Panc1 (cell line): ENCODE data around the gene ALLC. TPM values are rescaled to one million over a fixed set of nuclear protein-coding genes. Genes with fewer than 3 reads are reported as not detected.

Experiments
- ATAC-seq: fragments of 200-7000 bp; cut with Tn5 transposase; 2 replicates; pipeline ENCODE4 v1.9.1; 2020; ENCODE audit warnings: mild to moderate bottlenecking, moderate library complexity
- BruUV-seq: library from RNA; stranded (reverse); fragments of 400-500 nt; replicated peaks from 2 replicates; lab custom pipeline; 2021; lab: Mats Ljungman, UMichigan
- CTCF ChIA-PET: fragments of 300-600 bp; sonication (Branson Sonifier 250); formaldehyde crosslinking; loops from one replicate; lab custom pipeline; 2022; ENCODE audit warnings: antibody characterized with exemption; lab: Charles Lee
- POLR2A ChIA-PET: fragments of 300-600 bp; sonication (Branson Sonifier 250); formaldehyde crosslinking; loops from one replicate; lab custom pipeline; 2022; ENCODE audit warnings: antibody characterized with exemption; lab: Charles Lee
- DNase-seq: peaks from one replicate; pipeline ENCODE4 v3.0.0-alpha.2; 2010; ENCODE audit warnings: low read depth, low spot score
- H3K27ac ChIP-seq: 2 replicates; pipeline ENCODE4 v1.5.1; 2011; ENCODE audit warnings: mild to moderate bottlenecking, low read length, inconsistent platforms
- H3K27me3 ChIP-seq: fragments of 200-500 bp; sonication (Bioruptor generic); 2 replicates; pipeline ENCODE4 v1.6.0; 2014; ENCODE audit warnings: low read length, inconsistent platforms; ENCODE audit not compliant: control insufficient read depth, insufficient read depth
- H3K36me3 ChIP-seq: fragments of 200-500 bp; sonication (Bioruptor generic); 2 replicates; pipeline ENCODE4 v1.5.1; 2014; ENCODE audit warnings: inconsistent platforms, mild to moderate bottlenecking, low read length, moderate library complexity; ENCODE audit not compliant: control insufficient read depth, insufficient read depth
- H3K4me1 ChIP-seq: 2 replicates; pipeline ENCODE4 v1.5.1; 2011; ENCODE audit warnings: inconsistent platforms, mild to moderate bottlenecking, low read length, moderate library complexity; ENCODE audit not compliant: control insufficient read depth, insufficient read depth
- H3K4me3 ChIP-seq, 2 experiments: 2 replicates each; pipeline ENCODE4 v1.5.1; 2011 to 2012; ENCODE audit warnings: low read depth in 2 of 2, low read length in 2 of 2, mild to moderate bottlenecking in 2 of 2, inconsistent platforms in 1 of 2, moderate library complexity in 1 of 2
- H3K9me3 ChIP-seq: fragments of 200-500 bp; sonication (Bioruptor generic); 2 replicates; pipeline ENCODE4 v1.5.1; 2014; ENCODE audit warnings: low read depth, mild to moderate bottlenecking, inconsistent platforms, low read length, moderate library complexity; ENCODE audit not compliant: control insufficient read depth, insufficient read depth
- POLR2AphosphoS5 ChIP-seq: IDR thresholded peaks from 2 replicates; pipeline ENCODE4 v1.6.1; 2012; ENCODE audit warnings: mild to moderate bottlenecking, low read depth, low read length, moderate library complexity
- SIN3A ChIP-seq: IDR thresholded peaks from 2 replicates; pipeline ENCODE4 v1.6.1; 2012; ENCODE audit warnings: low read depth, mild to moderate bottlenecking, low read length, moderate library complexity, borderline replicate concordance; ENCODE audit not compliant: insufficient read depth
- TCF7L2 ChIP-seq: IDR thresholded peaks from 2 replicates; pipeline ENCODE4 v1.6.1; 2011; ENCODE audit warnings: mild to moderate bottlenecking, low read depth, low read length, inconsistent platforms
- in situ Hi-C: cut with HindIII; loops from 2 replicates; pipeline ENCODE4 v1.10.0; 2016; ENCODE audit warnings: low sequenced_read_pairs, low pct_unique_long_range_greater_than_20kb
- intact Hi-C: fragments of 100-400 bp; cut with micrococcal nuclease; formaldehyde crosslinking; loops from one replicate; pipeline ENCODE4 v1.10.0; 2022; ENCODE audit not compliant: unreplicated experiment
- total RNA-seq: library from RNA; stranded (reverse); gene quantifications from one replicate; pipeline ENCODE4 v1.2.1, GENCODE V29; 2021; ENCODE audit not compliant: unreplicated experiment
- TF ChIP-seq, protein P1 (sequence below): fragments of 450-650 bp; IDR thresholded peaks from 2 replicates; pipeline ENCODE4 v1.5.1; 2017; ENCODE audit warnings: mild to moderate bottlenecking
- TF ChIP-seq, protein P2 (sequence below), 2 experiments: IDR thresholded peaks; 2 replicates each; pipeline ENCODE4 v1.6.1; 2011 to 2012; ENCODE audit warnings: low read depth in 2 of 2, control low read depth in 1 of 2, low read length in 1 of 2, mild to moderate bottlenecking in 1 of 2, moderate library complexity in 1 of 2; ENCODE audit not compliant: insufficient read depth in 1 of 2

The ALLC gene
- total RNA-seq, 1 experiment from 2014 or later = not detected

DNA sequence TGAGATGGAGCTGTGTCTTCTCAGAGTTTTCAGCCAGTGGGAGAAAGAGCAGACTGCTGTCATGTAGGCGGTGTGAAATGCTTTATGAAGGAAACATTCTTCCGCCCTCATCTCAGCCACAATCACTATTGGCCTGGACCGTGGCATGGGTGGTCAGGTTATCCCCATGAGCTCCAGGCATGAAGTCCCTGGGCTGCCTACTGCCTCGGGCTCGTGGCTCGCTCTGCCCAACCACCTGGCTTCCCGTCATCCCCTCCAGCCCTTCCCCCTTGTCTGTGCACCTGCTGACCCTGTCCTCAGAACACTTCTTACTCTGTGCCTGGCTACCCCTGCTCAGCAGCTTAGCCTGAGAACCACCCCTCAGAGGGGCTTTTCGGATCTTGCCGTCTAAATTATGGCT lies 47.6 kb upstream of the ALLC start:
- H3K4me3 ChIP-seq = no peak overlapping the region
- H3K27me3 ChIP-seq = no peaks in the 10 kb centered on the region
- POLR2A ChIA-PET = no interaction called here
- in situ Hi-C loops (no loop called here), intact Hi-C loops (no loop called here)
- CTCF ChIA-PET = no interaction called here
- H3K9me3 ChIP-seq = no peaks in the 10 kb centered on the region; the same call in 1 of the 2 replicates
- H3K27ac ChIP-seq = no peak overlapping the region
- H3K36me3 ChIP-seq = no peaks in the 10 kb centered on the region
- TF ChIP-seq, protein P1, sequence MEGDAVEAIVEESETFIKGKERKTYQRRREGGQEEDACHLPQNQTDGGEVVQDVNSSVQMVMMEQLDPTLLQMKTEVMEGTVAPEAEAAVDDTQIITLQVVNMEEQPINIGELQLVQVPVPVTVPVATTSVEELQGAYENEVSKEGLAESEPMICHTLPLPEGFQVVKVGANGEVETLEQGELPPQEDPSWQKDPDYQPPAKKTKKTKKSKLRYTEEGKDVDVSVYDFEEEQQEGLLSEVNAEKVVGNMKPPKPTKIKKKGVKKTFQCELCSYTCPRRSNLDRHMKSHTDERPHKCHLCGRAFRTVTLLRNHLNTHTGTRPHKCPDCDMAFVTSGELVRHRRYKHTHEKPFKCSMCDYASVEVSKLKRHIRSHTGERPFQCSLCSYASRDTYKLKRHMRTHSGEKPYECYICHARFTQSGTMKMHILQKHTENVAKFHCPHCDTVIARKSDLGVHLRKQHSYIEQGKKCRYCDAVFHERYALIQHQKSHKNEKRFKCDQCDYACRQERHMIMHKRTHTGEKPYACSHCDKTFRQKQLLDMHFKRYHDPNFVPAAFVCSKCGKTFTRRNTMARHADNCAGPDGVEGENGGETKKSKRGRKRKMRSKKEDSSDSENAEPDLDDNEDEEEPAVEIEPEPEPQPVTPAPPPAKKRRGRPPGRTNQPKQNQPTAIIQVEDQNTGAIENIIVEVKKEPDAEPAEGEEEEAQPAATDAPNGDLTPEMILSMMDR = no peak
- TF ChIP-seq, protein P2, sequence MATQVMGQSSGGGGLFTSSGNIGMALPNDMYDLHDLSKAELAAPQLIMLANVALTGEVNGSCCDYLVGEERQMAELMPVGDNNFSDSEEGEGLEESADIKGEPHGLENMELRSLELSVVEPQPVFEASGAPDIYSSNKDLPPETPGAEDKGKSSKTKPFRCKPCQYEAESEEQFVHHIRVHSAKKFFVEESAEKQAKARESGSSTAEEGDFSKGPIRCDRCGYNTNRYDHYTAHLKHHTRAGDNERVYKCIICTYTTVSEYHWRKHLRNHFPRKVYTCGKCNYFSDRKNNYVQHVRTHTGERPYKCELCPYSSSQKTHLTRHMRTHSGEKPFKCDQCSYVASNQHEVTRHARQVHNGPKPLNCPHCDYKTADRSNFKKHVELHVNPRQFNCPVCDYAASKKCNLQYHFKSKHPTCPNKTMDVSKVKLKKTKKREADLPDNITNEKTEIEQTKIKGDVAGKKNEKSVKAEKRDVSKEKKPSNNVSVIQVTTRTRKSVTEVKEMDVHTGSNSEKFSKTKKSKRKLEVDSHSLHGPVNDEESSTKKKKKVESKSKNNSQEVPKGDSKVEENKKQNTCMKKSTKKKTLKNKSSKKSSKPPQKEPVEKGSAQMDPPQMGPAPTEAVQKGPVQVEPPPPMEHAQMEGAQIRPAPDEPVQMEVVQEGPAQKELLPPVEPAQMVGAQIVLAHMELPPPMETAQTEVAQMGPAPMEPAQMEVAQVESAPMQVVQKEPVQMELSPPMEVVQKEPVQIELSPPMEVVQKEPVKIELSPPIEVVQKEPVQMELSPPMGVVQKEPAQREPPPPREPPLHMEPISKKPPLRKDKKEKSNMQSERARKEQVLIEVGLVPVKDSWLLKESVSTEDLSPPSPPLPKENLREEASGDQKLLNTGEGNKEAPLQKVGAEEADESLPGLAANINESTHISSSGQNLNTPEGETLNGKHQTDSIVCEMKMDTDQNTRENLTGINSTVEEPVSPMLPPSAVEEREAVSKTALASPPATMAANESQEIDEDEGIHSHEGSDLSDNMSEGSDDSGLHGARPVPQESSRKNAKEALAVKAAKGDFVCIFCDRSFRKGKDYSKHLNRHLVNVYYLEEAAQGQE (IDR thresholded peaks at IDR 0.05; ENCODE audit: insufficient read depth in 1 of 2, low read depth in 2 of 2, low read length in 1 of 2) = no peak
- no peak for TF ChIP-seq POLR2AphosphoS5
- no peak for TF ChIP-seq TCF7L2
- no peak for TF ChIP-seq SIN3A
- peaks cover 3% of the 10 kb centered on the region; the same call in 1 of the 2 replicates for H3K4me1 ChIP-seq
- DNase-seq (no peak), ATAC-seq (no peak)
- BruUV-seq = no TSS peak

DNA sequence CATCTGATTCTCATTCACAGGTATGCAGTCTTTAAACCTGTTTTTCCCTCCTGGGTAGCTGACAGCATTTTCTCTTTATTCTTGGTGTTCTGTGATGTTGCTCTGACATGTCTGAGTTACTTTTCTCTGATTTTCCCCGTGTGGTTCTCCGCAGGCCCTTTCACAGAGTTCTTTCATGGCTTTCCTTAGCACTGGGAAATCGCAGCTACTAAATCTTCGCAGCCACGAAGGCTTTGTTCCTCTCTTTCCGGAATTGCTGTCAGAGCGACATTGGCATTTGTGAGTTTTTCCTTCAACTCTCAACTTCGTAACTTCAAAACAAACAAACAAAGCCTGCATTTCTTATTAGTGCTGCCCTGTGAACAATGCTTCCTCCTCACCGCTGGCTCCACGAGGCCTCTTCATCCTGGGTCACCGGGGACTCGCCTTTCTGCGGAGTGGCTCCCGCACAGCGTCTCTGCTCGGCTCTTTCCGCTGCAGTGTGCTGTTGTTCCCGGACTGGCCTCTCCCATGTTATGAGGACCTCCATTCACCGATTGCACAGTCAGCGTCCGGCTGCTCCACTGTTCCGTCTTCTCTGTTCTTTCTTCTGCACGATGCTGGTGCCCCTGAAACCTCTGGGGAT lies 47.0 kb upstream of the ALLC start:
- intact Hi-C loops = no loop called here
- TF ChIP-seq TCF7L2 (no peak), SIN3A (no peak), POLR2AphosphoS5 (no peak)
- TF ChIP-seq, protein P1 = no peak
- TF ChIP-seq, protein P2 (IDR thresholded peaks at IDR 0.05; ENCODE audit: insufficient read depth in 1 of 2, low read depth in 2 of 2, low read length in 1 of 2) = no peak
- H3K27me3 ChIP-seq = no peaks in the 10 kb centered on the region
- ATAC-seq = no peak
- H3K36me3 ChIP-seq = no peaks in the 10 kb centered on the region
- H3K9me3 ChIP-seq = no peaks in the 10 kb centered on the region; the same call in 1 of the 2 replicates
- no peak overlapping the region for H3K4me3 ChIP-seq
- no TSS peak for BruUV-seq
- ChIA-PET POLR2A (no interaction called here), CTCF (interaction anchor here (0.5 kb wide), 1 partner anchor 23 kb away, joined by 3 read pairs; no protein-coding TSS in a partner anchor)
- no peaks in the 10 kb centered on the region for H3K4me1 ChIP-seq
- in situ Hi-C loops = no loop called here
- no peak overlapping the region for H3K27ac ChIP-seq
- DNase-seq = no peak
